DMS153 treated with DMSO at 0.1 percent for 48 hours (cell line): ENCODE data around the gene THSD4.
"Not testable (repeated sequence)": the region's sequence is repeated elsewhere in the genome, so short reads cannot be mapped to it uniquely, and the experiment has no call there.

Source experiments
- DNase-seq: peaks from one replicate; lab custom pipeline; 2025; ENCODE audit not compliant: unreplicated experiment; lab: John Stamatoyannopoulos, UW

THSD4 gene

GRCh38 chr15:71180986-71181853, 65.9 kb downstream of the THSD4 start:
- DNase-seq = no peak

DNA sequence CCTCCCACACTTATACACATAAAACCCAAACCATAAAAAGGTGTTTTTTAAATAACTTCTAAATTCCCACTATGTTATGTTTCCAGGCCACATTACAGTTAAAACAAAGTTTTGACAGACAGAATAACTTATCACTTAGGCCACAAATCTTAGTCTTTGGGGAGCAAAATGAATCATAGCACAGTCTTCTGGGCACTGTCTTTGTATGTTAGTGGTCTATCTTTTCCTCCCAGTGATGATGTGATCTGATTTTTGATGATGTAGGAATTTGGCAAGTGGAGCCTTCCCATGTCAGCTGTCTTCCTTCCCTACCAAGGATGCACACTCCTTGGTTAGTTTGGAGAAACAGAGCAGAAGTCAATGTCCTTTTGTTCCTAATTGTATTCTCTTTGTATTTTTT, 67.3 kb downstream of the THSD4 start:
- no peak for DNase-seq

GRCh38 chr15:71183063-71183462, 67.8 kb downstream of the THSD4 start:
- no peak for DNase-seq

- no peak for DNase-seq
These were observed 70.4 kb downstream of the THSD4 start for GRCh38 chr15:71185706-71186105.

GRCh38 chr15:71186267-71186666, 71.0 kb downstream of the THSD4 start:
- no peak for DNase-seq

DNA sequence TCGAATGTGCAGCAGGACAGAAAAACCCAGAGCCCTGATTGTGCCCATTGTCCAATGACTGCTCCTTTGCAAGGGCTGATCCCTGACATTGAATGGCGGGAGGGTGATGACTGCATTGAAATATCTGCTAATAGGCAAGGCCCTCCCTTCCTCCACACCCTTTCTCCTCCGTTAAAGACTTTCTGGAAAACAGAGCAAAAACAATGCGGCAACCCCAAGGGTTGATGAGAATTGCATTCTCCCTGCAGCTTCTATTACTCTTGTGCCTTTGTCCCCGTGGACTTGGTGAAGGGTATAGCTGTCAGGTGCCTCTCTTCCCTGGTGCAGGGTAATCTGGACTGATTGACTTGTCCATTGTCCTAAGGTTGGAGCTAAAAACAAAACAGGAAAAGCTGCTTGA, 71.8 kb downstream of the THSD4 start:
- DNase-seq = no peak

DNA sequence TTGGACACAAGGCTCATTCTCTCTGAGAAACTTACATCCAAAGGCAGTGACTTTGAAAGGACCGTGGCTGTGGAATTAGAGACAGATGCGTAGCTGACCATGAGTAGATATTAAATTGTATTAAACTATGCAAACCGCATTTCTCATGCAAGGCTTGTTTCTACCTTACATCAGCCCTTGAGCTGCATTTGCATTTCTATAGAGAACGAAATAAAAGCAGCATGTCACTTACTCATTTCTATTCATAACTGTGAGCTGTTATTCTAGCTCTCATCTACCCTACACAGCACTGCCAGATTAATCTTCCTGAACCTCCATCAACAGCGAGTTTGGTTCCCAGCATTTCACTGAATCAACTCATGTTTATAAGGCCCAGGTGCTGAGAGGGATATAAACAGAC, 72.3 kb downstream of the THSD4 start:
- no peak for DNase-seq

DNA sequence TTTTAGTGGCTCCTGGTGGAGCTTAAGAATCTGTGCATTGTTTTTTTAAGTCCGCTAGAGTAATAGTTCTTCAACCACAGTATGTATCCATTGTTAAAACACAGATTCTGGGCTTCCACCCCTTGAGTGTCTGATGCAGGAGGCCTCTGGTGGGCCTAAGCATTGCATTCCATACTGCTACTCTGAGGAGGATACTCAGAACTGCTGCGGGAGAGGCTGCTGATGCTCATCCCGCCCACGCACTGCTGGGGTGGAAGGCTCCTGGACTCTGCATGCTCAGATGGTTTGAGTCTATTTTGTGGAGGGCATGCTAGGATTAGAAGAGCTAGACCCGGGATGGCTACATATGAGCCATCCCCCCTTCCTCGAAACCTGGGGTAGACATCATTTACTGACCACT, 74.4 kb downstream of the THSD4 start:
- DNase-seq = no peak

DNA sequence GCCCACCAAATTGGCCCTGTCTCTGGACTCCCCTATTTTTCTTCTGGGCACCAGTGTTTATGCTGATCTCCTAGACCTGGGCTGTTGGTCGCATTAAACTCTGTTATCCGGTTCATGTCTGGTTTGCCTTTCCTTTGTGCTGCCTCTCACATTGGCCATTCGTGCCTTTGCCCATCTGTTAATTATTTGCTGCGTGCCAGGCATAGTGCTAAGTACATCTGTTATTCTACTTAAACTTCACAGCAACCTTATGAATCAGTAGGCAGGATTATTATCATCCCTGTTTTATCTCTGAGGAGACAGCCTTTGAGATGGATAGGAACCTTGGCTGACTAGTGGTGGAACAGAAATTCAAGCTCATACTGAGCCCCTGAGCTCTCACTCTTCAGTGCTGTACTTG, 76.0 kb downstream of the THSD4 start:
- no peak for DNase-seq

GRCh38 chr15:71192816-71193215, 77.5 kb downstream of the THSD4 start:
- no peak for DNase-seq

DNA sequence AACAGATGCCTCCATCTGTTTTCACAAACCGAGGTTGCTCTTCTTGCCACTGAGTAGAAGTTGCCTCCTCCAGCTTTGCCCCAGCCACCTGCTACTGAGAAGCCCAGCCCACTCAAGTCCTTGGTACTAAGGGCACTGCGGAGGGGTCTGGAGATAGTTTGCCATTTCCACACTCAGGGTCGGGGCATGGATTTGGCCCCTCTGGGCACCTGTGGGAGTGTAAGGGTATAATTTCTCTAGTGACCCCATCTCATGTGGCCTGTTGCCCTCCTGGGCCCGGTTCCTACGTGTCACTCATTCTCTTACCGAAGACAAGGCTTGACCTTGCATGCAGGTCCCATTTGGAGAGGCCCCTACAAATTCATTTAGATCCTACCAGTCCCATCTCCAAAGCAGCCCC, 79.0 kb downstream of the THSD4 start:
- no peak for DNase-seq

DNA sequence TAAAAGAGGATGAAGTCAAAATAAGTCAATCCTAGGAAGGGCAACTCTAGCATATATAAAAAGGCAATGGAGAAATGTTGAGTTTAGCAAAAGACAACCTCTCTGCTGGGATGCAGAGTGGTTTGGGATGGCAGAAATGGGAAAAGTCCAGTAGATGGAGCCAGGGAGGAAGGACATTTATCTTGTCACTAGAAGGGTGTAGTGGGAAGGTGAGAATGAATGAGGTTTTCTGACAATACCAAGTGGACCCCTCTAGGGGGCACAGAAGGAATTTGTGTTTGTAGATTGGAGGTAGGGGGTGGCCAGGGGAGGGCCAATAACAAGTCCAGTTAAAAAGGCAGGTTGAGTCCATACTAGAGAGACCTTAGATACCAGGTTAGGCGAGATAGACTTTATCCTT, 80.0 kb downstream of the THSD4 start:
- no peak for DNase-seq

DNA sequence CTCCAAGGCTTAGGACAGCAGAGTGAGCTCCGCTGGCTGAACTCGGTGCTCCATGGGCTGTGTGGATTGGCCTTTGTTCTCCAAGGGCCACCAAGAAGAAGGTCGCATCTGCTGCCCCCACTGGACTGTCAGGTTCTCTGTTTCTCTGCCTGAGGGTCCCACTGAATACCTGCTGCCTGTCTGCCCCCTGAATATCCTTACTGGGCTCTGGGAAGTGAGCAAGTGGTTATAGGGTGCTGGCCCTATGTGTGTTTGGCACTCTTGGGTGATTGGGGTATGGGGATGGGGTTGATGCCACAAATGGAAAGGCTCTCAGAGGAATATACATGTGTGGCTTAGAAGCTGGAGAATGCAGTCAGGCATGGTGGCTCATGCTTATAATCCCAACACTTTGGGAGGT, 82.3 kb downstream of the THSD4 start:
- DNase-seq = no peak

GRCh38 chr15:71198846-71199245, 83.6 kb downstream of the THSD4 start:
- DNase-seq = no peak

GRCh38 chr15:71199384-71200351, 84.4 kb downstream of the THSD4 start:
- DNase-seq = no peak

DNA sequence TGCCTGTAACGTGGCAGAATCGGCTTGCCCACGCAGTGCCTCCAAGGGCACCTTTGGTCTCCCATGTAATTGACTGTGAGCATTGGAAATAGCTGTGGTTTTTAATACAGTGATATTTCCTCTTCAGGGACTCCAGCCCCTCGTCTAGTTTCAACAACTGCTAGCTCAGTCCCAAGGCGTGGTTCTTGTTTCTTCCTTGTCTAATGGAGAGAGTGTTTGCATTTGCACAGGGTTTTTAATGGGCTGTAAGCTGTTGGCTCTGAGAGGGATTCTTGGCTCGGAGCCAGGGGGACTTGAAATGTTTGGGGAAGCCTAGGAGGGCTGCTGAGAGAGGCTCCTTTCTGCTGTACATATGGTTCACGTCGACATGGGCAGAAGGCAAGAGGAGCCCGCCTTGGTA, 86.2 kb downstream of the THSD4 start:
- peak; percentile 77 for DNase-seq

GRCh38 chr15:71202712-71203111, 87.4 kb downstream of the THSD4 start:
- DNase-seq = peak; percentile 48

DNA sequence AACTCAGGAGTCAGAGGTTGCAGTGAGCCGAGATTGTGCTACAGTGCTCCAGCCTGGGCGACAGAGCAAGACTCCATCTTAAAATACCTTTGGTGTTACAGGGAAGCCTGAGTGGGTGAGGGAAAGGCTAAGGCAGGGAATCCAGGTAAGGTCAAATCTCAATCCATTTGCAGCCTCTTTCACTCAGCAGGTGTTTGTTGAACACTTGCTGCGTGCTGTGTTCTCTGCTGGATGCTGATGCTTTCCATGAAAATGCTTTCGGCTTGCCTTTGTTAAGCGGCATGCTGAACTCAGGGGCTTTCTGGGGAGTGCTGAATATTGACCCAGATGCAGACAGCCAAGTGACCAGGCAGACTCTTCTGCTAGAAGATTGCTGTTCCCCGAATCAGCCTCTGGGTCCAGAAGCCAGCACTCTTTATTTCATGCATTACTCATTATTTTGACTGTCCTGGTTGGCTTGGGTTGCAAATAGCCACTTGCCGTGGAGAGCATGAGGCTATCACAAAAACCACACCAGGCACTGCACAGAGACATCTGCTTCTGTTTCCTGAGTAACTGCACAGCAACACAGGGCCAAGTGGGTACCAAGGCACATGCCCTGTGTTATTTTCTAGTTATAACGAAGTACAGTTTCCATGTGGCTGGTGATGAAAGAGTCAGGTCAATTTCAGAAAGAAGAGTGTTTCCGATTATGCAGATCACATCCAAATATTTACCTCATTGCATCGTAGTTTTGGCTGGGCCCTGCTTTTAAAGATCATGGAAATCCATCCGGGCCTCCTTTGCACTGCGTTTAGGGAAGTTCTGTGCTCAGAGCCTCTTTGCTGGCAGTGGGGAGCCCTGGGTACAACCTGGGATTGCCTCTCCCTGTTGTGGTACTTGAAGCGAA, 88.6 kb downstream of the THSD4 start:
- no peak for DNase-seq

DNA sequence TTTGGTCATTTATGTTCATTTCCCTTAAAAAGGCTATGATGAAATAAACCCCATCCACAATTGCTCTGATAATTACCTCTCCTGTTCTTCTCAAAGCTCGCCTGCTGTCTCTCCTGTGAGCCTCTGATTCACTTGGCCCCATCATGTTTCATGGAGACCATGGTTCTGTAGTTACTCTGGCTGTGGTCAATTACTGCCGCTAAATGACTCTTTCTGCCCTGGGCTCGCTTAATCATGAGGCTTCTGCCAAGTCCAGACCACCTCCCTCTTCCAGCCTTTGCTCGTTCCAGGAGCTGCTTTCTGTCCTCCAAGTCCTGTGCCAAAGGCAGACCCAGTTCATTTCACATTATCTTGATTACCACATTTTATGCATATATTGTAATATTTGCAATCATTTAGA, 91.9 kb downstream of the THSD4 start:
- DNase-seq = no peak

GRCh38 chr15:71212146-71212545, 96.9 kb downstream of the THSD4 start:
- no peak for DNase-seq

DNA sequence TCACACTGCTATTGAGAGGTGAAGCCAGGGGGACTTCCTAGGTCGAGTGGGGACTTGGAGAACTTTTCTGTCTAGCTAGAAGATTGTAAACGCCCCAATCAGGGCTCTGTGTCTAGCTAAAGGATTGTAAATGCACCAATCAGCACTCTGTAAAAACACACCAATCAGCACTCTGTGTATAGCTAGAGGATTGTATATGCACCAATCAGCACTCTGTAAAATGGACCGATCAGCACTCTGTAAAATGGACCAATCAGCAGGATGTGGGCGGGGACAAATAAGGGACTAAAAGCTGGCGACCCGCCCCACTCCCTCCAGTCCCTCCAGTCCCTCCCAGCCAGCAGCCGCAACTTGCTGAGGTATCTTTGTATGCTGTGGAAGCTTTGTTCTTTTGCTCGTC, 98.7 kb downstream of the THSD4 start:
- not testable (repeated sequence) for DNase-seq
